GM23338 (cell line): ENCODE measurements around the gene OXGR1. TPM values are rescaled to one million over a fixed set of nuclear protein-coding genes. Genes with fewer than 3 reads are reported as not detected.

Experiments used
- ATAC-seq: fragments of 200-7000 bp; cut with Tn5 transposase; 3 replicates; pipeline ENCODE4 v1.9.1; 2020
- DNase-seq: peaks from one replicate; pipeline ENCODE4 v3.0.0-alpha.2; 2015; ENCODE audit warnings: low spot score
- H2AFZ ChIP-seq: fragments of 200-600 bp; sonication (generic); 2 replicates; pipeline ENCODE4 v1.8.0; 2016; ENCODE audit warnings: antibody characterized with exemption, mild to moderate bottlenecking, moderate library complexity
- H3F3A ChIP-seq: fragments of 200-600 bp; sonication (generic); replicated peaks from 2 replicates; pipeline ENCODE4 v1.8.0; 2017; ENCODE audit warnings: antibody characterized with exemption, mixed run types, low read depth
- H3K27ac ChIP-seq: fragments of 200-600 bp; sonication (generic); 2 replicates; pipeline ENCODE4 v1.6.1; 2016; ENCODE audit warnings: low read depth
- H3K27me3 ChIP-seq: fragments of 200-600 bp; sonication (generic); 2 replicates; pipeline ENCODE4 v1.8.0; 2016; ENCODE audit warnings: mild to moderate bottlenecking, mixed run types, moderate library complexity; ENCODE audit not compliant: insufficient read depth
- H3K36me3 ChIP-seq: fragments of 200-600 bp; sonication (generic); 2 replicates; pipeline ENCODE4 v1.8.0; 2016; ENCODE audit warnings: mild to moderate bottlenecking; ENCODE audit not compliant: insufficient read depth
- H3K4me1 ChIP-seq: fragments of 200-600 bp; sonication (generic); 2 replicates; pipeline ENCODE4 v1.8.0; 2016; ENCODE audit warnings: mild to moderate bottlenecking, moderate library complexity; ENCODE audit not compliant: insufficient read depth
- H3K4me2 ChIP-seq: fragments of 200-600 bp; sonication (generic); 2 replicates; pipeline ENCODE4 v1.7.1; 2017; ENCODE audit warnings: mixed run types
- H3K4me3 ChIP-seq: fragments of 200-600 bp; sonication (generic); 2 replicates; pipeline ENCODE4 v1.6.1; 2016; ENCODE audit warnings: mixed run types
- H3K79me2 ChIP-seq: fragments of 200-600 bp; sonication (generic); replicated peaks from 2 replicates; pipeline ENCODE4 v1.8.0; 2017; ENCODE audit warnings: mild to moderate bottlenecking; ENCODE audit not compliant: insufficient read depth
- H3K9me2 ChIP-seq: fragments of 200-600 bp; sonication (generic); 2 replicates; pipeline ENCODE4 v1.8.0; 2017; ENCODE audit not compliant: insufficient read depth
- H4K20me1 ChIP-seq: fragments of 200-600 bp; sonication (generic); replicated peaks from 2 replicates; pipeline ENCODE4 v1.8.0; 2017; ENCODE audit warnings: mild to moderate bottlenecking; ENCODE audit not compliant: insufficient read depth
- H3K27ac Mint-ChIP-seq: 2 replicates; pipeline ENCODE4 v1.8.0; 2020; ENCODE audit warnings: inconsistent platforms, mild to moderate bottlenecking, moderate library complexity, mixed read lengths
- H3K27me3 Mint-ChIP-seq: 3 replicates; pipeline ENCODE4 v1.8.0; 2022; ENCODE audit warnings: low read depth, mild to moderate bottlenecking, moderate library complexity, mixed read lengths, inconsistent platforms; ENCODE audit not compliant: insufficient read depth, poor library complexity
- H3K36me3 Mint-ChIP-seq: 3 replicates; pipeline ENCODE4 v1.8.0; 2021; ENCODE audit warnings: low read depth, mild to moderate bottlenecking, inconsistent platforms, moderate library complexity, mixed read lengths
- H3K4me1 Mint-ChIP-seq: 3 replicates; pipeline ENCODE4 v1.8.0; 2020; ENCODE audit warnings: mild to moderate bottlenecking, inconsistent platforms, mixed read lengths
- H3K4me3 Mint-ChIP-seq: 3 replicates; pipeline ENCODE4 v1.8.0; 2021; ENCODE audit warnings: moderate library complexity, mild to moderate bottlenecking, inconsistent platforms, mixed read lengths
- H3K9me3 Mint-ChIP-seq: 3 replicates; pipeline ENCODE4 v1.8.0; 2020; ENCODE audit warnings: moderate library complexity, mild to moderate bottlenecking, inconsistent platforms, mixed read lengths
- CREB1 ChIP-seq: fragments of 250-450 bp; sonication (Bioruptor Pico); IDR thresholded peaks from 2 replicates; pipeline ENCODE4 v1.5.0; 2020; ENCODE audit warnings: low read depth, mild to moderate bottlenecking, moderate library complexity
- EZH2 ChIP-seq: fragments of 200-600 bp; sonication (generic); IDR thresholded peaks from one replicate; pipeline ENCODE4 v1.8.0; 2017; ENCODE audit warnings: antibody characterized with exemption, mild to moderate bottlenecking, low read depth; ENCODE audit not compliant: unreplicated experiment
- EZH2phosphoT487 ChIP-seq: fragments of 200-600 bp; sonication (generic); IDR thresholded peaks from one replicate; pipeline ENCODE4 v1.8.1; 2018; ENCODE audit warnings: antibody characterized with exemption; ENCODE audit not compliant: unreplicated experiment
- JUNB ChIP-seq: IDR thresholded peaks from one replicate; pipeline ENCODE4 v1.6.1; 2016; ENCODE audit warnings: antibody characterized with exemption; ENCODE audit not compliant: unreplicated experiment
- NANOG ChIP-seq: IDR thresholded peaks from 2 replicates; pipeline ENCODE4 v1.6.1; 2016; ENCODE audit warnings: antibody characterized with exemption, borderline replicate concordance
- POLR2AphosphoS5 ChIP-seq: IDR thresholded peaks from 2 replicates; pipeline ENCODE4 v1.6.1; 2016; ENCODE audit warnings: antibody characterized with exemption, low read depth
- STAT1 ChIP-seq: IDR thresholded peaks from one replicate; pipeline ENCODE4 v1.6.1; 2016; ENCODE audit warnings: antibody characterized with exemption; ENCODE audit not compliant: unreplicated experiment
- ZNF114 ChIP-seq: fragments of 250-450 bp; sonication (Bioruptor Pico); IDR thresholded peaks from 2 replicates; pipeline ENCODE4 v1.5.0; 2020; ENCODE audit warnings: mild to moderate bottlenecking, moderate library complexity
- ZNF331 ChIP-seq: fragments of 250-450 bp; sonication (Bioruptor Pico); IDR thresholded peaks from 2 replicates; pipeline ENCODE4 v1.5.0; 2020; ENCODE audit warnings: low read depth, mild to moderate bottlenecking, moderate library complexity
- polyA plus RNA-seq: library from polyadenylated mRNA; unstranded; fragments of >200 nt; fragmentation: Nextera tagmentation; extraction: Ambion mirVana; gene quantifications from 2 replicates; pipeline ENCODE4 v1.2.1, GENCODE V29; 2016
- total RNA-seq: library from RNA; depleted of rRNA; stranded (reverse); fragments of >200 nt; shearing (Covaris generic); gene quantifications from 2 replicates; pipeline ENCODE4 v1.2.3, GENCODE V29; 2014
- TF ChIP-seq, protein P1 (sequence below): IDR thresholded peaks from 2 replicates; pipeline ENCODE4 v1.6.1; 2016; ENCODE audit warnings: antibody characterized with exemption
- TF ChIP-seq, protein P2 (sequence below), 2 experiments: fragments of 200-600 bp in 1 of 2; sonication (generic) in 1 of 2; conservative IDR thresholded peaks; 2 replicates each; pipeline versions ENCODE4 v1.5.1 to v1.6.1; 2016 to 2017; ENCODE audit warnings: antibody characterized with exemption in 2 of 2, low read depth in 2 of 2, mild to moderate bottlenecking in 2 of 2, moderate library complexity in 1 of 2
- TF ChIP-seq, protein P3 (sequence below): IDR thresholded peaks from one replicate; pipeline ENCODE4 v1.6.1; 2018; ENCODE audit warnings: antibody characterized with exemption; ENCODE audit not compliant: unreplicated experiment
- TF ChIP-seq, protein P4 (sequence below): fragments of 250-450 bp; sonication (Bioruptor Pico); IDR thresholded peaks from 2 replicates; pipeline ENCODE4 v1.5.0; 2020; ENCODE audit warnings: mild to moderate bottlenecking, moderate library complexity

The OXGR1 gene
- total and polyA plus RNA-seq, 2 experiments from 2014 or later = 0.29 to 0.80 TPM

DNA sequence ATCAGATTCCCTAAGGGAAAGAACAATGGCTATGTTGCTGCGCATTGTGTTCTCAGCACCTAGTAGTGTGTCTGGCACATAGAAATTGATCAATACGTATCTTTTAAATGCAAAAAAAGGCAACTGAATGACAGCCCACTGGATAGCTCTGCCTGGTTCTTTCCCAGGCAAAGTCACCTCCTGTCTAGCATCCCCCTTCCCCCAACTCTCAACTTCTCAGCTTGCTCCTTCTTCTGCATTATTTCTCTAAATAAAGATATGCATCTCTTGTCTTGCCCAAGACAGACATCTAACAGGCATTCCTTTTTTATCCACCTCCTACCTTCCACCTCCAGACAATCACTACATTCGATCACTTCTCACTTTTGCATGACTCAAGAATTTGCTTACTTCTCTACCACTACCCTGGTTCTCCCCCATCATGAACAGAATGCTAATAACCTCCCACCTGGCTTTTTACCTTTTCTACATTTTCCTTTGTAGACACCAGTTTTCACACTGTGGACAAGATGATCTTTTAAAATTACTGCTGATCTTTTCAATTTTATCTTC is 26.5 kb upstream of the OXGR1 start:
- Mint-ChIP-seq H3K9me3 (no peaks in the 10 kb centered on the region; the same call in 2 of the 3 replicates), H3K4me1 (peaks cover 6% of the 10 kb centered on the region; the same call in 2 of the 3 replicates), H3K27ac (no peak overlapping the region), H3K4me3 (no peak overlapping the region), H3K27me3 (no peaks in the 10 kb centered on the region), H3K36me3 (no peaks in the 10 kb centered on the region)
- H3F3A ChIP-seq = no peaks in the 10 kb centered on the region
- H3K4me3 ChIP-seq = no peak overlapping the region
- H3K27ac ChIP-seq = no peak overlapping the region
- no peak for DNase-seq
- no peaks in the 10 kb centered on the region for H3K79me2 ChIP-seq
- no peak for ATAC-seq
- TF ChIP-seq STAT1 (no peak), EZH2phosphoT487 (no peak), CREB1 (CRISPR knock-in tag) (no peak), POLR2AphosphoS5 (no peak), ZNF114 (CRISPR knock-in tag) (no peak), EZH2 (no peak), ZNF331 (CRISPR knock-in tag) (no peak), JUNB (no peak), NANOG (no peak)
- TF ChIP-seq, protein P1, sequence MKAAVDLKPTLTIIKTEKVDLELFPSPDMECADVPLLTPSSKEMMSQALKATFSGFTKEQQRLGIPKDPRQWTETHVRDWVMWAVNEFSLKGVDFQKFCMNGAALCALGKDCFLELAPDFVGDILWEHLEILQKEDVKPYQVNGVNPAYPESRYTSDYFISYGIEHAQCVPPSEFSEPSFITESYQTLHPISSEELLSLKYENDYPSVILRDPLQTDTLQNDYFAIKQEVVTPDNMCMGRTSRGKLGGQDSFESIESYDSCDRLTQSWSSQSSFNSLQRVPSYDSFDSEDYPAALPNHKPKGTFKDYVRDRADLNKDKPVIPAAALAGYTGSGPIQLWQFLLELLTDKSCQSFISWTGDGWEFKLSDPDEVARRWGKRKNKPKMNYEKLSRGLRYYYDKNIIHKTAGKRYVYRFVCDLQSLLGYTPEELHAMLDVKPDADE = no peak
- TF ChIP-seq, protein P2, sequence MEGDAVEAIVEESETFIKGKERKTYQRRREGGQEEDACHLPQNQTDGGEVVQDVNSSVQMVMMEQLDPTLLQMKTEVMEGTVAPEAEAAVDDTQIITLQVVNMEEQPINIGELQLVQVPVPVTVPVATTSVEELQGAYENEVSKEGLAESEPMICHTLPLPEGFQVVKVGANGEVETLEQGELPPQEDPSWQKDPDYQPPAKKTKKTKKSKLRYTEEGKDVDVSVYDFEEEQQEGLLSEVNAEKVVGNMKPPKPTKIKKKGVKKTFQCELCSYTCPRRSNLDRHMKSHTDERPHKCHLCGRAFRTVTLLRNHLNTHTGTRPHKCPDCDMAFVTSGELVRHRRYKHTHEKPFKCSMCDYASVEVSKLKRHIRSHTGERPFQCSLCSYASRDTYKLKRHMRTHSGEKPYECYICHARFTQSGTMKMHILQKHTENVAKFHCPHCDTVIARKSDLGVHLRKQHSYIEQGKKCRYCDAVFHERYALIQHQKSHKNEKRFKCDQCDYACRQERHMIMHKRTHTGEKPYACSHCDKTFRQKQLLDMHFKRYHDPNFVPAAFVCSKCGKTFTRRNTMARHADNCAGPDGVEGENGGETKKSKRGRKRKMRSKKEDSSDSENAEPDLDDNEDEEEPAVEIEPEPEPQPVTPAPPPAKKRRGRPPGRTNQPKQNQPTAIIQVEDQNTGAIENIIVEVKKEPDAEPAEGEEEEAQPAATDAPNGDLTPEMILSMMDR (conservative IDR thresholded peaks at IDR 0.05; ENCODE audit: low read depth in 2 of 2) = no peak
- TF ChIP-seq, protein P3, sequence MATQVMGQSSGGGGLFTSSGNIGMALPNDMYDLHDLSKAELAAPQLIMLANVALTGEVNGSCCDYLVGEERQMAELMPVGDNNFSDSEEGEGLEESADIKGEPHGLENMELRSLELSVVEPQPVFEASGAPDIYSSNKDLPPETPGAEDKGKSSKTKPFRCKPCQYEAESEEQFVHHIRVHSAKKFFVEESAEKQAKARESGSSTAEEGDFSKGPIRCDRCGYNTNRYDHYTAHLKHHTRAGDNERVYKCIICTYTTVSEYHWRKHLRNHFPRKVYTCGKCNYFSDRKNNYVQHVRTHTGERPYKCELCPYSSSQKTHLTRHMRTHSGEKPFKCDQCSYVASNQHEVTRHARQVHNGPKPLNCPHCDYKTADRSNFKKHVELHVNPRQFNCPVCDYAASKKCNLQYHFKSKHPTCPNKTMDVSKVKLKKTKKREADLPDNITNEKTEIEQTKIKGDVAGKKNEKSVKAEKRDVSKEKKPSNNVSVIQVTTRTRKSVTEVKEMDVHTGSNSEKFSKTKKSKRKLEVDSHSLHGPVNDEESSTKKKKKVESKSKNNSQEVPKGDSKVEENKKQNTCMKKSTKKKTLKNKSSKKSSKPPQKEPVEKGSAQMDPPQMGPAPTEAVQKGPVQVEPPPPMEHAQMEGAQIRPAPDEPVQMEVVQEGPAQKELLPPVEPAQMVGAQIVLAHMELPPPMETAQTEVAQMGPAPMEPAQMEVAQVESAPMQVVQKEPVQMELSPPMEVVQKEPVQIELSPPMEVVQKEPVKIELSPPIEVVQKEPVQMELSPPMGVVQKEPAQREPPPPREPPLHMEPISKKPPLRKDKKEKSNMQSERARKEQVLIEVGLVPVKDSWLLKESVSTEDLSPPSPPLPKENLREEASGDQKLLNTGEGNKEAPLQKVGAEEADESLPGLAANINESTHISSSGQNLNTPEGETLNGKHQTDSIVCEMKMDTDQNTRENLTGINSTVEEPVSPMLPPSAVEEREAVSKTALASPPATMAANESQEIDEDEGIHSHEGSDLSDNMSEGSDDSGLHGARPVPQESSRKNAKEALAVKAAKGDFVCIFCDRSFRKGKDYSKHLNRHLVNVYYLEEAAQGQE = no peak
- TF ChIP-seq, protein P4, sequence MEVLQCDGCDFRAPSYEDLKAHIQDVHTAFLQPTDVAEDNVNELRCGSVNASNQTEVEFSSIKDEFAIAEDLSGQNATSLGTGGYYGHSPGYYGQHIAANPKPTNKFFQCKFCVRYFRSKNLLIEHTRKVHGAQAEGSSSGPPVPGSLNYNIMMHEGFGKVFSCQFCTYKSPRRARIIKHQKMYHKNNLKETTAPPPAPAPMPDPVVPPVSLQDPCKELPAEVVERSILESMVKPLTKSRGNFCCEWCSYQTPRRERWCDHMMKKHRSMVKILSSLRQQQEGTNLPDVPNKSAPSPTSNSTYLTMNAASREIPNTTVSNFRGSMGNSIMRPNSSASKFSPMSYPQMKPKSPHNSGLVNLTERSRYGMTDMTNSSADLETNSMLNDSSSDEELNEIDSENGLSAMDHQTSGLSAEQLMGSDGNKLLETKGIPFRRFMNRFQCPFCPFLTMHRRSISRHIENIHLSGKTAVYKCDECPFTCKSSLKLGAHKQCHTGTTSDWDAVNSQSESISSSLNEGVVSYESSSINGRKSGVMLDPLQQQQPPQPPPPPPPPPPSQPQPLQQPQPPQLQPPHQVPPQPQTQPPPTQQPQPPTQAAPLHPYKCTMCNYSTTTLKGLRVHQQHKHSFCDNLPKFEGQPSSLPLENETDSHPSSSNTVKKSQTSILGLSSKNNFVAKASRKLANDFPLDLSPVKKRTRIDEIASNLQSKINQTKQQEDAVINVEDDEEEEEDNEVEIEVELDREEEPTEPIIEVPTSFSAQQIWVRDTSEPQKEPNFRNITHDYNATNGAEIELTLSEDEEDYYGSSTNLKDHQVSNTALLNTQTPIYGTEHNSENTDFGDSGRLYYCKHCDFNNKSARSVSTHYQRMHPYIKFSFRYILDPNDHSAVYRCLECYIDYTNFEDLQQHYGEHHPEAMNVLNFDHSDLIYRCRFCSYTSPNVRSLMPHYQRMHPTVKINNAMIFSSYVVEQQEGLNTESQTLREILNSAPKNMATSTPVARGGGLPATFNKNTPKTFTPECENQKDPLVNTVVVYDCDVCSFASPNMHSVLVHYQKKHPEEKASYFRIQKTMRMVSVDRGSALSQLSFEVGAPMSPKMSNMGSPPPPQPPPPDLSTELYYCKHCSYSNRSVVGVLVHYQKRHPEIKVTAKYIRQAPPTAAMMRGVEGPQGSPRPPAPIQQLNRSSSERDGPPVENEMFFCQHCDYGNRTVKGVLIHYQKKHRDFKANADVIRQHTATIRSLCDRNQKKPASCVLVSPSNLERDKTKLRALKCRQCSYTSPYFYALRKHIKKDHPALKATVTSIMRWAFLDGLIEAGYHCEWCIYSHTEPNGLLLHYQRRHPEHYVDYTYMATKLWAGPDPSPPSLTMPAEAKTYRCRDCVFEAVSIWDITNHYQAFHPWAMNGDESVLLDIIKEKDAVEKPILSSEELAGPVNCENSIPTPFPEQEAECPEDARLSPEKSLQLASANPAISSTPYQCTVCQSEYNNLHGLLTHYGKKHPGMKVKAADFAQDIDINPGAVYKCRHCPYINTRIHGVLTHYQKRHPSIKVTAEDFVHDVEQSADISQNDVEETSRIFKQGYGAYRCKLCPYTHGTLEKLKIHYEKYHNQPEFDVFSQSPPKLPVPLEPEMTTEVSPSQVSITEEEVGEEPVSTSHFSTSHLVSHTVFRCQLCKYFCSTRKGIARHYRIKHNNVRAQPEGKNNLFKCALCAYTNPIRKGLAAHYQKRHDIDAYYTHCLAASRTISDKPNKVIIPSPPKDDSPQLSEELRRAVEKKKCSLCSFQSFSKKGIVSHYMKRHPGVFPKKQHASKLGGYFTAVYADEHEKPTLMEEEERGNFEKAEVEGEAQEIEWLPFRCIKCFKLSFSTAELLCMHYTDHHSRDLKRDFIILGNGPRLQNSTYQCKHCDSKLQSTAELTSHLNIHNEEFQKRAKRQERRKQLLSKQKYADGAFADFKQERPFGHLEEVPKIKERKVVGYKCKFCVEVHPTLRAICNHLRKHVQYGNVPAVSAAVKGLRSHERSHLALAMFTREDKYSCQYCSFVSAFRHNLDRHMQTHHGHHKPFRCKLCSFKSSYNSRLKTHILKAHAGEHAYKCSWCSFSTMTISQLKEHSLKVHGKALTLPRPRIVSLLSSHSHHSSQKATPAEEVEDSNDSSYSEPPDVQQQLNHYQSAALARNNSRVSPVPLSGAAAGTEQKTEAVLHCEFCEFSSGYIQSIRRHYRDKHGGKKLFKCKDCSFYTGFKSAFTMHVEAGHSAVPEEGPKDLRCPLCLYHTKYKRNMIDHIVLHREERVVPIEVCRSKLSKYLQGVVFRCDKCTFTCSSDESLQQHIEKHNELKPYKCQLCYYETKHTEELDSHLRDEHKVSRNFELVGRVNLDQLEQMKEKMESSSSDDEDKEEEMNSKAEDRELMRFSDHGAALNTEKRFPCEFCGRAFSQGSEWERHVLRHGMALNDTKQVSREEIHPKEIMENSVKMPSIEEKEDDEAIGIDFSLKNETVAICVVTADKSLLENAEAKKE (CRISPR knock-in tag) = no peak
- H3K27me3 ChIP-seq = no peaks in the 10 kb centered on the region
- no peak overlapping the region for H2AFZ ChIP-seq
- no peaks in the 10 kb centered on the region for H4K20me1 ChIP-seq
- H3K9me2 ChIP-seq = no peaks in the 10 kb centered on the region
- H3K36me3 ChIP-seq = no peaks in the 10 kb centered on the region
- H3K4me1 ChIP-seq = no peaks in the 10 kb centered on the region
- H3K4me2 ChIP-seq = no peak overlapping the region
